ENCODE results near the gene SLX9. TPM values are rescaled to one million over a fixed set of nuclear protein-coding genes. Genes with fewer than 3 reads are reported as not detected.
A peak's percentile ranks its signal among the peaks of the same experiment; 100 is the strongest.

SLX9 gene
- total RNA-seq, 1 donor from 2014 or later, result 33.3 TPM

GRCh38 chr21:44938772-44939531, 877 bp upstream of the SLX9 start:
- TF ChIP-seq CTCF (conservative IDR thresholded peaks at IDR 0.05), result no peak
- H3K4me3 Mint-ChIP-seq, result peak overlapping the region; percentile 89
- H3K27ac Mint-ChIP-seq, result peak overlapping the region; percentile 77

GRCh38 chr21:44940116-44940631, 345 bp downstream of the SLX9 start:
- H3K9me3 Mint-ChIP-seq, result no peaks in the 10 kb centered on the region
- H3K36me3 Mint-ChIP-seq, result peaks cover 3% of the 10 kb centered on the region
- DNase-seq (ENCODE audit: extremely low spot score, unreplicated experiment), result no peak
- no peak for TF ChIP-seq CTCF (conservative IDR thresholded peaks at IDR 0.05)
- H3K4me3 Mint-ChIP-seq, result peak overlapping the region; percentile 91
- peaks cover 24% of the 10 kb centered on the region for H3K4me1 Mint-ChIP-seq (ENCODE audit: unreplicated experiment)
- peak overlapping the region; percentile 61 for H3K27ac Mint-ChIP-seq
- H3K27me3 Mint-ChIP-seq, result peaks cover 3% of the 10 kb centered on the region

More at GRCh38 chr21:44938772-44939531, 877 bp upstream of the SLX9 start:
- Mint-ChIP-seq H3K9me3 (no peaks in the 10 kb centered on the region), H3K27me3 (peaks cover 13% of the 10 kb centered on the region), H3K4me1 (ENCODE audit: unreplicated experiment) (peaks cover 24% of the 10 kb centered on the region), H3K36me3 (peaks cover 3% of the 10 kb centered on the region)
- DNase-seq (ENCODE audit: extremely low spot score, unreplicated experiment), result no peak

GRCh38 chr21:44941567-44941966, 1.7 kb downstream of the SLX9 start:
- DNase-seq (ENCODE audit: extremely low spot score, unreplicated experiment), result no peak
- H3K36me3 Mint-ChIP-seq, result no peaks in the 10 kb centered on the region
- H3K4me3 Mint-ChIP-seq, result peak overlapping the region; percentile 91
- peaks cover 24% of the 10 kb centered on the region for H3K4me1 Mint-ChIP-seq (ENCODE audit: unreplicated experiment)
- no peaks in the 10 kb centered on the region for H3K9me3 Mint-ChIP-seq
- no peak overlapping the region for H3K27ac Mint-ChIP-seq
- no peak for TF ChIP-seq CTCF (conservative IDR thresholded peaks at IDR 0.05)
- H3K27me3 Mint-ChIP-seq, result no peaks in the 10 kb centered on the region

- peaks cover 24% of the 10 kb centered on the region for H3K4me1 Mint-ChIP-seq (ENCODE audit: unreplicated experiment)
- no peak overlapping the region for H3K27ac Mint-ChIP-seq
- H3K27me3 Mint-ChIP-seq, result no peaks in the 10 kb centered on the region
- no peak for DNase-seq (ENCODE audit: extremely low spot score, unreplicated experiment)
- TF ChIP-seq CTCF (conservative IDR thresholded peaks at IDR 0.05), result no peak
- no peaks in the 10 kb centered on the region for H3K36me3 Mint-ChIP-seq
- peak overlapping the region; percentile 82 for H3K4me3 Mint-ChIP-seq
- no peaks in the 10 kb centered on the region for H3K9me3 Mint-ChIP-seq
Observed at GRCh38 chr21:44942566-44942965, 2.7 kb downstream of the SLX9 start.

- no peak for DNase-seq (ENCODE audit: extremely low spot score, unreplicated experiment)
- no peak for TF ChIP-seq CTCF (conservative IDR thresholded peaks at IDR 0.05)
- Mint-ChIP-seq H3K27me3 (no peaks in the 10 kb centered on the region), H3K27ac (no peak overlapping the region), H3K4me3 (no peak overlapping the region), H3K36me3 (no peaks in the 10 kb centered on the region), H3K9me3 (no peaks in the 10 kb centered on the region), H3K4me1 (ENCODE audit: unreplicated experiment) (peaks cover 24% of the 10 kb centered on the region)
Observed at GRCh38 chr21:44943005-44943685, 3.3 kb downstream of the SLX9 start.

Measured in type B pancreatic cell (in vitro differentiated cells).